Measurements from ENCODE around the gene ASIC3. TPM values are rescaled to one million over a fixed set of nuclear protein-coding genes. Genes with fewer than 3 reads are reported as not detected.
A peak's percentile ranks its signal among the peaks of the same experiment; 100 is the strongest.

ASIC3 gene
- polyA plus RNA-seq, 4 donors = 1.8 to 3.0 (median 2.7) TPM

DNA sequence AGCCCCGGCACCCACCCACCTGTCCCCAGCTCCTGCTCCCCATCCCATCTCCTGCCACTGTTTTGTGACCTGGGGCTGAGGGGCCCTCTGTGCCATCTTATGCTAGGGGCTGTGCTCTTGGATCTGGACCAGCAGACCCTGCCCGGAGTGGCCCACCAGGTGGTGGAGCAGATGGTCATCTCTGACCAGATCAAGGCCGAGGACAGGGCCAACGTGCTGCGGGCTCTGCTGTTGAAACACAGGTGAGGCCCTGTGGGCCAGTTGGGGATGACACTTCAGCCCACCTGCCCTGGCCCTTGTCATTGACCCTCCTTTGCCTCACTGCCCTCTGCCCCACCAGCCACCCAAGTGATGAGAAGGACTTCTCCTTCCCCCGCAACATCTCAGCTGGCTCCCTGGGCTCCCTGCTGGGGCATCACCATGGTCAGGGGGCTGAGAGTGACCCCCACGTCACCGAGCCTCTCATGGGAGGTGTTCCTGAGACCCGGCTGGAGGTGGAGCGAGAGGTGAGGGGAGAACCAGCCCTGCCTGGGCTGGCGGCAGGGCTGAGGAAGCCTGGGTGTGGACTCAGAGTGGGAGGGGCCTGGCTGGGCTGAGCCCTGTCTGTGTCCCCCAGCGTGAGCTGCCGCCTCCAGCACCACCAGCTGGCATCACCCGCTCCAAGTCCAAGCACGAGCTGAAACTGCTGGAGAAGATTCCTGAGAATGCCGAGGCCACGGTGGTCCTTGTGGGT, 21.7 kb downstream of the ASIC3 start:
- no peak for DNase-seq (ENCODE audit: low read depth in 4 of 4, low spot score in 3 of 4)

GRCh38 chr7:151070574-151070960, 22.2 kb downstream of the ASIC3 start:
- DNase-seq (ENCODE audit: low read depth in 4 of 4, low spot score in 3 of 4) = no peak

GRCh38 chr7:151071032-151071866, 22.9 kb downstream of the ASIC3 start:
- no peak for DNase-seq (ENCODE audit: low read depth in 4 of 4, low spot score in 3 of 4)

DNA sequence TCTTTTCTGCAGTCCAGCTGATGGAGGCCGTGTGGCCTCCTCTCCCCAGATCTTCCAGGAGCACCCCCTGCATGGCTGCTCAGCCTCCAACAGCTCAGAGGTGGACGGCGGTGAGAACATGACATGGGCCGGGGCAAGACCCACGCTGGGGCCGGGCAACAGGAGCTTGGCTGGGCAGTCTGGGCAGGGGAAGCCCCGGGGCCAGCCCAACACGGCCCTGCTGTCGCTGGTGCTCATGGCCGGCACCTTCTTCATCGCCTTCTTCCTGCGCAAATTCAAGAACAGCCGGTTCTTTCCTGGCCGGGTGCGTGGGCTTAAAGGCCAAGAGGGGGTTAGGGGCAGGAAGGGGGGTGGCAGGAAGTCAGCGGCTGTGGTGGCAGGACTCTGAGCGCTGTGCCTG, 25.7 kb downstream of the ASIC3 start:
- DNase-seq (ENCODE audit: low read depth in 4 of 4, low spot score in 3 of 4) = no peak

DNA sequence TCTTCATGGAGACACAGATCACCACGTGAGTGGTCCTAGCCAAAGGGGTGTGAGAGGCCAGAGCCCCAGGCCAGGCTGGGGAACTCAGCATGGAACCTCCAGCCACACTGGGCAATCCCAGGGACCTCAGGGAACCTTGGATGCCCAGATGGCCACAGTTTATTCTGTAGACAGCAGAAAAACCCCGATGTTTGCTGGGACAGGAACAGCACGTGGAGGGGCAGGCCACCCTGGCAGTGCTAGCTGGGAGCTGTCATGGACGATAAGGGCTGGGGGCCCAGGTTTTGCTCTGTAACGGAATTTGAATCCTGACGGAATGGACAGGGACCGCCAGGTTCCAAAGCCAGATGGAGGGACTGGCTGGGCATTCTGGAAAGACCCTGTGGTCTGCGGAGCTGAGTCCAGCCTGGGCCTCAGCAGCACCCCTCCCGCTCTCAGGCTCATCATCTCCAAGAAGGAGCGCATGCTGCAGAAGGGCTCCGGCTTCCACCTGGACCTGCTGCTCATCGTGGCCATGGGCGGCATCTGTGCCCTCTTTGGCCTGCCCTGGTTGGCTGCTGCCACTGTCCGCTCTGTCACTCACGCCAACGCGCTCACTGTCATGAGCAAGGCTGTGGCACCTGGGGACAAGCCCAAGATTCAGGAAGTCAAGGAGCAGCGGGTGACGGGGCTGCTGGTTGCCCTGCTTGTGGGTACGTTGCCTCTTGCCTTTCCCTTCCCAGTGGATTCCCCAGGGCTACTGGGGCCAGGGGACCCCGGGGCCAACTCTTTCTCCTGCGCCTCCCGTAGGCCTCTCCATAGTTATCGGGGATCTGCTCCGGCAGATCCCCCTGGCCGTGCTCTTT, 26.7 kb downstream of the ASIC3 start:
- DNase-seq (ENCODE audit: low read depth in 4 of 4, low spot score in 3 of 4) = no peak

DNA sequence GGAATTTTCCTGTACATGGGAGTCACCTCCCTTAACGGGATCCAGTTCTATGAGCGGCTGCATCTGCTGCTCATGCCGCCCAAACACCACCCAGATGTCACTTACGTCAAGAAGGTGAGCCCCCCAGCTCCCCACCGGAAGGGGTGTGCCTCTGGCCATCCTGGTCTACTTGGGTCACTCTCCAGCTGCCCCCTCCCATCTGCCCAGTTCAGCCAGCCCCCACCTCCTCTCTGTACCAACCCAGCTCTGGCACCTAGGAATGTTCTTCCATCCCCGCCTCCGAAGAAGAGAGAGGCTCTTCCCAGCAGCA, 27.3 kb downstream of the ASIC3 start:
- no peak for DNase-seq (ENCODE audit: low read depth in 4 of 4, low spot score in 3 of 4)

DNA sequence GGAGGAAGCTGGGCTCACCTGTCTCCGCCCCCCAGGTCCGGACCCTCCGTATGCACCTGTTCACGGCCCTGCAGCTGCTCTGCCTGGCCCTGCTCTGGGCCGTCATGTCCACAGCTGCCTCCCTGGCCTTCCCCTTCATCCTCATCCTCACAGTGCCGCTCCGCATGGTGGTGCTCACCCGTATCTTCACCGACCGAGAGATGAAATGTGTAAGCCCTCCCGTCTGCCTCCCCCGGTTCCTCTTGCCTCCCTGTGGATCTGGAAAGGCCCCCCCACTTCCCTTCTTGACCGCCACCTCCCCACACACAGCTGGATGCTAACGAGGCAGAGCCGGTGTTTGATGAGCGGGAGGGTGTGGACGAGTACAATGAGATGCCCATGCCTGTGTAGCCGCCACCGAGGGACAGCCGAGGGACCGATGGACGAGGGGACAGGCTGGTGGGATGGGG, 27.7 kb downstream of the ASIC3 start:
- DNase-seq (ENCODE audit: low read depth in 4 of 4, low spot score in 3 of 4) = no peak

DNA sequence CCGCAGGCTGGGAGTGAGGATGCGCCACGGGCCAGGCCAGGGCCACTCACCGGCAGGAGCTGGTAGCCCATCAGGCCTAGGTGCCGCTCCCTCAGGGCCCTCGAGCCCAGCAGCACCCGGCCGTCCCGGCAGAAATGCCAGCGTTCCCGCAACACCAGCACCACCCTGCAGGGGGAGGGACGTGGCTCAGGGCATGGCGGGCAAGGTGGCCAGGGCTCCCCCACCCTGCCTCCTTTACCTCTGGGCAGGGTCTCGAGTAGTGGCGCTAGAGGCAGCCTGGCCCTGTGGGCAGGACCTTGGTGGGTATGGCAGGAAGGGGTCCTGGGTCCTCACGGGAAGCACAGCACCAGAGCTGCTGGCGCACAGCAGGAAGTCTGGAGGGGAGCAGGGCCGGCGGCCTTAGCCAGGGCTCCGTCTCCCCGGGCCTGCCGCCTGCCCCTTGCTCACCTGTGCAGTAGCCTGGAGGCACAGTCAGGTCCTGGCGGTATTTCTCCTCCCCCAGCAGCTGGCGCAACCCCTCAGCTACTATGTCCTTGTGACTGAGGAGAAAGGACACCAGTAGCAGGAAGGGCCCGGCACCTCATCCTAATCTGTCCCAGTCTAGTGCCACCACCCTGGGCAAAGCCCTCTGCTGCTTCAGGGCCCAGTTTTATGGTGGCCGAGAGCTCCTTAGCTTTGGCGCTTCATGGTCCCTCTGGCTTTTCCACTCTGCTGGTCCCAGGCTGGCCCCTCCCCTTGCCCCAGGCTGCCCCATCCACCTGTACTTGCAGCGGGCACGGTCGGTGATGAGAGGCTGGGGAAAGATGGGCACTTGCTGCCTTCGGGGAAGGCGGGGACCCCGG, 28.8 kb downstream of the ASIC3 start:
- no peak for DNase-seq (ENCODE audit: low read depth in 4 of 4, low spot score in 3 of 4)

DNA sequence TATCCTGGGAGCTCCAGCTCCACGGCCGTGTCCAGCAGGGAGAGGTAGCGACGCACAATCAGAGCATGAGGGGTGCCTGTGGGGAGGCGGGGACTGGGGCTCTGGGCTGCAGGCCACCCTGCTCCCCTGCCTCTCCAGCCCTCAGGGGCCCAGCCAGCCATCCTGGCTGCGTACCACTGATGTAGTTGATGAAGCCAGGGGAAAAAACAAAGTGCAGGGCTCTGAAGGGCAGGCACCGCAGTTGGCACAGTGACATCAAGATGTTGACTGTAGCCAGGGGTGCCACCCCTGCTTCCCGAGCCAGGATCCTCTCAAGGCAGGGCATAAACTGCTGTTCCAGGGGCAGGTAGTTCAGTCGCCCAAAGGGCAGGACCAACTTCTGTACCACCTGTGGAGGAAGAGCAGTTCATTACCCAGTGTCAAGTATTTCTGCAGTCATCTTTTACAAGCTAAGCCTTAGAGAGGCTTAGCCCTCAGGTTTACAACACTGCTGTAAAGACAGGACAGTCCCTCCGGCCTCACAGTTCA, 29.4 kb downstream of the ASIC3 start:
- DNase-seq (ENCODE audit: low read depth in 4 of 4, low spot score in 3 of 4) = no peak

DNA sequence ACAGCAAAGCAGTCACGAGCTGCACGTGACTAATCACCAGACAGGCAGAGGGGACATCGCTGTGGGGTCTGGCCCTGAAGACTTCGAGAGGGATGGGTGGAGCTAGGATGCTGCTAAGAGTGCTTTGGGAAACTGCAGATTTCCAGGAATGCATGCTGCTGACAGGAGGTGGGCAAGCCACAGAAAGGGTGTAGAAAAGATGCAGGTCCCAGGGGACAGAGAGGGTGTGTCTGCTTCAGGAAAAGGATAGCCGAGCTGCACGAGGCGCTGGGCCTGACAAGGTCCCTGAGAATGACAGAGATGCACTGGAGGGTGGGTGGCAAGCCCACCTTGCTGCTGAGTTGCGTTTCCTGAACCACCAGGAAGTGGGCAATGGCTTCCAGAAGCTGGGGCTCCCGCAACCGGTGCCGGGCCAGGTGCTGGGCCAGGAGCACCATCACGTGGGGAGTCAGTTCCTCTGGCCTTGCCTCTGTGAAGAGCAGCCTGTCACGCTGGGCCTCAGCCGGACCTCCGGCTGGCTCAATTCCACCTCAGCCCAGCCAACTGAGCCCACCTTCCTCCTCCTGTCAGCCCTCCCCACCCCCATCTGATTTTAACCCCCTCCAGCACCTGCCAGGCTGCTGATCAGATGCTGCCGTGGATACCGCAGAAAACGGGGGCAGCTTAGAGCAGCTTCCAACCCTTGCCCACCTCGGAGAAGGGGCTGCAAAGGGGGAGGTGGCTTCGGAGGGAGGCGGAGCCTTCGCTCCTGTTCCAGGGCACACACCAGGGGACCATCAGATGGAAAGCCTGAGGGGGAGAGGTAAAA, 30.1 kb downstream of the ASIC3 start:
- no peak for DNase-seq (ENCODE audit: low read depth in 4 of 4, low spot score in 3 of 4)

- DNase-seq (ENCODE audit: low read depth in 4 of 4, low spot score in 3 of 4) = no peak
Measured at GRCh38 chr7:151079199-151079910, 31.0 kb downstream of the ASIC3 start.

GRCh38 chr7:151080067-151080521, 31.8 kb downstream of the ASIC3 start:
- DNase-seq (ENCODE audit: low read depth in 4 of 4, low spot score in 3 of 4) = no peak

DNA sequence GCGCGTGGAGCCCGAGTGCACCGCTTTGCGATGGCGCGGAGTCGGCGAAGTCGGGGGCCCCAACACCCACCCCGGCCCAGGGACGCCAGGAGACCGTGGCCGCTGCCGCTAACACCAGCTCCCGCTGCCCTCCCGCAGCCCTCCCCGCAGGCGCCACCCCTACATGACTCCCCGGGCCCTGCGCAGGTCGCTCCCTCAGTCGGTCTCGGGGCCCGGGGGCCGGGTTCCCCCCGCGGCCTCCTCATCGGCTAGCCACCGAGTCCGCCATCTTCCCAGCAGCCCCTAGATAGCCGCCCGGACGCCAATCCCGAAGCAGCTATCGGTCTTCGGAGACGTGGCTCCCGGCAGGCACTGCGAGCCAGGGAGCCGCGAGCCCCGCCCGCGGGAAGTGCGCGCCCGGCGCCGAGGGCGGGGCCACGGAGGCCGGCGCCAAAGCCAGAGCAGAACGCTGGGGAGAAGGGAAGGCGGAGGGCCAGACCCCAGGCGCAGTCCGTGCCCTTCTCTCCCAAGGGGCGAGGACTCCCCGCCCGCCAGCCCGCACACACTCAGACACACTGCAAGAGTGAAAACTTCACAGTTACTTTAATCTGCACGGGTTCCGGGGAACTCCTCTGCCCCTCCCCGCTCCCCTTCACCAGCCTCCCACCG, 32.3 kb downstream of the ASIC3 start, which contains the start of gene FASTK:
Gene FASTK (minus strand): TSS at position 288 of the 648 bp plus-strand sequence. CDS start 43 bp downstream, at position 245.
- DNase-seq (ENCODE audit: low read depth in 4 of 4, low spot score in 3 of 4) = peak in 3 of 4 donors; percentile 79 to 87 (median 82)

GRCh38 chr7:151081170-151082101, 33.1 kb downstream of the ASIC3 start:
- no peak for DNase-seq (ENCODE audit: low read depth in 4 of 4, low spot score in 3 of 4)

DNA sequence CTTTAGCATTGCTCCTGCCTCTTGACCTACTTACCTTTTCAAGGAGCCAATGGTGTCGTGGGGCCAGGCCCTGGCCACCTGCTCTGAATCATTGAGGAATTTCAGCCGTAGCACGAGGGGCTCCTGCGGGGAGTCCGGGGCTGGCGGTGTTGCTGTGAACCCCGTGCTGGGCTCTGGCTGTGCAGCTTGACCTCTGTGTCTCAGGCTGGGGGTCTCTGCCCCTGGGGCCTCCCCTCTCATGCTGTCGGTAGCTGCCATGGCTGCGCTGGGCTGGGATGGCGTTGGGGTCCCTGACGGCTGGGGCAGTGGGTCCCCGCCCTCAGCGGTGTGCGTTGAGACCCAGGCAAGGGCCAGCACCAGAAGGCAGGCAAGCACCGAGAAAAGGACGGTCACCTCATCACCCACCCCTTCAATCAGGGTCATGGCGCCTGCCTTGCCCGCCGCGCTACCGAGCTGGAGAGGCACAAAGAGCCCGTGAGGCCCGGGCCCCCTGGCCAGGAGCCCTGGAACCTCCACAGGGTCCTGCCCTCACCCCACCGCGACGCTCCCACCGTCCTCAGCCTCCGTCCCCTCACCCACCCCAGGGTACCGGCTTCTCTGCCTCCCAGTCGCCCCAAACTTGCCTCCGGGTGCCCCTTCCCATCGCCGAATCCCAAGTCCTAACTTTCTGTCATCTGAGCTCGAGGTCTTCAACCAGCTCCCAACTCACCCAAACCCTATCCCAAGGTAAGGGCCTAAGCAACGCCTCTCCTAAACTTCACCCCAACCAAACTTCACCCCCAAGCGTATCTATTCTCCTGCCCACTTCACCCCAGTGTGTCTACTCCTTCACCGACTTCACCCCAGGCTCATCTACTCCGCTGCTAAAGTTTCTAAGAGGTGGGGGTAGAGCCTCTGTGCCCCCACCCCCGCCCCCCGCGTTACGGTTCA, 34.1 kb downstream of the ASIC3 start:
- DNase-seq (ENCODE audit: low read depth in 4 of 4, low spot score in 3 of 4) = no peak
